Brain microvascular endothelial cell (primary cell): Measurements from ENCODE around the gene SLC27A2.
A peak's percentile ranks its signal among the peaks of the same experiment; 100 is the strongest.
"Not testable (repeated sequence)": the region's sequence is repeated elsewhere in the genome, so short reads cannot be mapped to it uniquely, and the experiment has no call there.

Experiments used
- DNase-seq: peaks from one replicate; pipeline ENCODE4 v3.0.0-alpha.2; 2020
- H3K27ac ChIP-seq: fragments of 250-450 bp; sonication (Bioruptor Pico); 2 replicates; pipeline ENCODE4 v1.5.1; 2020; ENCODE audit warnings: mild to moderate bottlenecking, moderate library complexity
- H3K27me3 ChIP-seq: fragments of 250-450 bp; sonication (Bioruptor Pico); replicated peaks from 2 replicates; pipeline ENCODE4 v1.5.1; 2020; ENCODE audit warnings: mild to moderate bottlenecking
- H3K36me3 ChIP-seq: fragments of 250-450 bp; sonication (Bioruptor Pico); replicated peaks from 2 replicates; pipeline ENCODE4 v1.5.1; 2020; ENCODE audit warnings: mild to moderate bottlenecking
- H3K4me3 ChIP-seq: 2 replicates; pipeline ENCODE4 v1.5.1; 2011; ENCODE audit warnings: low read depth, mild to moderate bottlenecking, control low read depth, low read length, moderate library complexity
- in situ Hi-C: cut with HindIII; loops from 2 replicates; pipeline ENCODE4 v1.10.0; 2017; ENCODE audit warnings: low sequenced_read_pairs, low pct_ligation_motif_present
- TF ChIP-seq, protein P1 (sequence below): IDR thresholded peaks from 2 replicates; pipeline ENCODE4 v1.5.1; 2011; ENCODE audit warnings: low read depth, mild to moderate bottlenecking, moderate library complexity, low read length, control low read depth, inconsistent platforms; ENCODE audit errors: missing control alignments

Gene SLC27A2

DNA sequence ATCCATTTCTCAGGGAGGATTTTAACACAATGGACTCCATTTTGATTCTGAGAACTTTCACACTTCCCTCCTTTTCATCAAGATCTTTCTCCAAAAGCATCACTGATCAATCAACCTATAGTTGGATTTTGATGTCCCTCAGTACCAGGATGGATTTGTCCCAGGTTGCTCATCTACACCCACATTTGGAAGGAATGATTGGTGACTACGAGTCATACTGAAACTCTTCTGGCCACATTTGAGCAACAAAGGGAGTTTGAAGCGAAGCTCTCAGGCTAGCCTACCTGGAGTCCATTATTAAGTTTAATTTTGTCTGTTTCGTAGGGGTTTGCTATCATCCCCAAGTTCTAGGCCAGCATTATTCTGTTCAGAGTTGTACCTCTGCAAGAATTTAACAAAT, 31.6 kb upstream of the SLC27A2 start:
- no peak for DNase-seq

DNA sequence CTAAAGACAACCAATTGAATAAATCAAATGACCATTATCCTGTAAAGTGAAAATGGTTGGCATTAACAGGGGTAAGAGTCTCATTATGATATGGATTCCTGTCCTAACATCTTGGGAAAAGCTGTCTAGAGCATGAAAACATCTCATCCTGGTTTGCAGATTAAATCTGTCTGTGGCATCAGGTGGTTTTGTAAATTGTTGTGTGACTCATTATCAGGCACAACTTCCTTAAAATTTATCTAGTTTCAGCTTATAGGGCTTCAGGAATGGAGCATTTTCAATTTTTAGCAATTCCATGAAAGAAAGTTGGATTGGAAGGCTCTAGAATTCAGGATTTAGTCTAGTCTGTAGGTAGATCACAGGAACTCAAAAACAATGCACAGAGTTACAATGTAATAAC, 31.1 kb upstream of the SLC27A2 start:
- TF ChIP-seq, protein P1, sequence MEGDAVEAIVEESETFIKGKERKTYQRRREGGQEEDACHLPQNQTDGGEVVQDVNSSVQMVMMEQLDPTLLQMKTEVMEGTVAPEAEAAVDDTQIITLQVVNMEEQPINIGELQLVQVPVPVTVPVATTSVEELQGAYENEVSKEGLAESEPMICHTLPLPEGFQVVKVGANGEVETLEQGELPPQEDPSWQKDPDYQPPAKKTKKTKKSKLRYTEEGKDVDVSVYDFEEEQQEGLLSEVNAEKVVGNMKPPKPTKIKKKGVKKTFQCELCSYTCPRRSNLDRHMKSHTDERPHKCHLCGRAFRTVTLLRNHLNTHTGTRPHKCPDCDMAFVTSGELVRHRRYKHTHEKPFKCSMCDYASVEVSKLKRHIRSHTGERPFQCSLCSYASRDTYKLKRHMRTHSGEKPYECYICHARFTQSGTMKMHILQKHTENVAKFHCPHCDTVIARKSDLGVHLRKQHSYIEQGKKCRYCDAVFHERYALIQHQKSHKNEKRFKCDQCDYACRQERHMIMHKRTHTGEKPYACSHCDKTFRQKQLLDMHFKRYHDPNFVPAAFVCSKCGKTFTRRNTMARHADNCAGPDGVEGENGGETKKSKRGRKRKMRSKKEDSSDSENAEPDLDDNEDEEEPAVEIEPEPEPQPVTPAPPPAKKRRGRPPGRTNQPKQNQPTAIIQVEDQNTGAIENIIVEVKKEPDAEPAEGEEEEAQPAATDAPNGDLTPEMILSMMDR, result no peak
- H3K27ac ChIP-seq, result no peak overlapping the region
- in situ Hi-C loops, result no loop called here
- no peaks in the 10 kb centered on the region for H3K27me3 ChIP-seq
- no peak for DNase-seq
- H3K36me3 ChIP-seq, result no peaks in the 10 kb centered on the region
- no peak overlapping the region for H3K4me3 ChIP-seq

More for the DNA sequence above, 31.6 kb upstream of the SLC27A2 start:
- H3K27me3 ChIP-seq, result no peaks in the 10 kb centered on the region
- TF ChIP-seq, protein P1, result no peak
- in situ Hi-C loops, result no loop called here
- no peak overlapping the region for H3K27ac ChIP-seq
- no peak overlapping the region for H3K4me3 ChIP-seq
- H3K36me3 ChIP-seq, result no peaks in the 10 kb centered on the region

DNA sequence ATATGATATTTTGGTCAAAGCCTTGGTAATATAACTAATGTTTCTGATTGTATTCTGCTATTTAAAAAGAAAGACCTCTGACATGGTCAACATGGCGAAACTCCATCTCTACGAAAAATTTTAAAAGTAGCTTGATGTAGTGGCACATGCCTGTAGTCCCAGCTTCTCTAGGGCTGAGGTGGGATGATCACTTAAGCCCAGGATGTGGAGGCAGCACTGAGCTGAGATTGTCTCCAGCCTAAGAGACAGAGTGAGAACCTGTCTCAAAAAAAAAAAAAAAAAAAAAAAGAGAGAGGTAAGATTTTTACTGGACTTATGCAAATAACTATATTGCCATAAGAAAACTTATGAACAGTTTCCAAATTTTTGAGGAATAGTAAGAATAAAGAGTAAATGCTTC, 30.5 kb upstream of the SLC27A2 start:
- H3K27me3 ChIP-seq, result no peaks in the 10 kb centered on the region
- in situ Hi-C loops, result no loop called here
- H3K4me3 ChIP-seq, result no peak overlapping the region
- TF ChIP-seq, protein P1, result no peak
- H3K36me3 ChIP-seq, result no peaks in the 10 kb centered on the region
- H3K27ac ChIP-seq, result no peak overlapping the region
- no peak for DNase-seq

DNA sequence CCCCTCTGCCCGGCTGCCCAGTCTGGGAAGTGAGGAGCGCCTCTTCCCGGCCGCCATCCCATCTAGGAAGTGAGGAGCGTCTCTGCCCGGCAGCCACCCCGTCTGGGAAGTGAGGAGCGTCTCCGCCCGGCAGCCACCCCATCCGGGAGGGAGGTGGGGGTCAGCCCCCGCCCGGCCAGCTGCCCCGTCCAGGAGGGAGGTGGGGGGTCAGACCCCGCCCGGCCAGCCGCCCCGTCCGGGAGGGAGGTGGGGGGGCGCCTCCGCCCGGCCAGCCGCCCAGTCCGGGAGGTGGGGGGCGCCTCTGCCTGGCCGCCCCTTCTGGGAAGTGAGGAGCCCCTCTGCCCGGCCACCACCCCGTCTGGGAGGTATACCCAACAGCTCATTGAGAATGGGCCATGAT, 23.8 kb upstream of the SLC27A2 start:
- DNase-seq, H3K36me3 ChIP-seq, in situ Hi-C loops: not testable (repeated sequence)

DNA sequence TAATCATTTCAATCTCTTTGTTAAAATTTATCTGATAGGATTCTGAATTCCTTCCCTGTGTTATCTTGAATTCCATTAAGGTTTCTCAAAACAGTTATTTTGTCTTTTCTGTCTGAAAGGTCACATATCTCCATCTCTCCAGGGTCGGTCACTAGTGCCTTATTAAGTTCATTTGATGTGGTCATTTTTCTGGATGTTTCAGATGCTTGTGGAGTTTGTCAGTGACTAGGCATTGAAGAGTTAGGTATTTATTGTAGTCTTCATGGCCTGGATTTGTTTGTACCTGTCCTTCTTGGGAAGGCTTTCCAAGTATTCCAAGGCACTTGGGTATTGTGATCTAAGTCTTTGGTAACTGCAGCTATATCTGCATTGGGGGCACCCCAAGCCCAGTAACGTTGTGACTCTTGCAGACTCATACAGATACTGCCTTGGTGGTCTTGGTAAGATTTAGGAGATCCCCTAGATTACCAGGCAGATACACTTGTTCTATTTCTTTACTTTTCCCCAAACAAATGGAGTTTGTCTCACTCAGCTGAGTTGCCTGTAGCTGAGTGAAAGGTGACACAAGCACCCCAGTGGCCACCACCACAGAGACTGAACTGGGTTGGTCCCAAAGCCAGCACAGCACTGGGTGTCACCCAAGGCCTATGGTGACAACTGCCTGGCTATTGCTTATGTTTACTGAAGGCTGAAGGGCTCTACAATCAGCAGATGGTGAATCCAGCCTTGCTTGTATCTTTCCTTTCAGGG, 18.9 kb upstream of the SLC27A2 start:
- H3K27me3 ChIP-seq, result no peaks in the 10 kb centered on the region
- H3K4me3 ChIP-seq, result no peak overlapping the region
- H3K36me3 ChIP-seq, result no peaks in the 10 kb centered on the region
- H3K27ac ChIP-seq, result no peak overlapping the region
- in situ Hi-C loops, result no loop called here
- TF ChIP-seq, protein P1, result no peak
- peak; percentile 13 for DNase-seq

More for the DNA sequence above, 23.8 kb upstream of the SLC27A2 start:
- H3K4me3 ChIP-seq, H3K27me3 ChIP-seq, H3K27ac ChIP-seq: not testable (repeated sequence)

DNA sequence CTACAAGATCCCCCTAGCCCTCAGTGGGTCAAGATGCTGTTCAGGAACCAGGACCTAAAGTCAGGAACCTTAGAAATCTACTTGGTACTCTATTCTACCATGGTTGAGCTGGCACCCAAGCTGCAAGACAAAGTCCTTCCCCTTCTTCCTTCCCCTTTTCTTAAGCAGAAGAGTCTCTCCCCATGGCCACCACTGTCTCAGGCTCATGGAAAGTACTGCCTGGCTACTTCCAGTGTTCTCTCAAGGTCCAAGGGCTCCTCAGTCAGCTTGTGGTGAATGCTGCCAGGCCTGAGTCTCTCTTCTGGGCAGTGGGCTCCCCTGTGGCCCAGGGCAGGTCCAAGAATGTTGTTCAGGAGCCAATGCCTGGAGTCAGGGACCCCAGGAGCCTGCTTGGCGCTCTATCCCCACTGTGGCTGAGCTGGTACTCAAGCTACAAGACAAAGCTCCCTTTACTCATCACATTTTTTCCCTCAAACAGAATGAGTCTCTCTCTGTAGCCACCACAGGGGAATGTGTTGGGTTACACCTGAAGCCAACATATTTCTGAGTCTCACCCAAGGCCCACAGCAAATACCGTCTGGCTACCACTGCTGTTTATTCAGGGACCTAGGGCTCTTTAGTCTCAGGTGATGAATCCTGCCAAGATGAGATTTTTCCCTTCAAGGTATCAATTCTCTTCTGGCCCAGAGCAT, 18.1 kb upstream of the SLC27A2 start:
- no peak for DNase-seq
- TF ChIP-seq, protein P1, result no peak
- Histone ChIP-seq H3K36me3 (no peaks in the 10 kb centered on the region), H3K27me3 (no peaks in the 10 kb centered on the region), H3K4me3 (no peak overlapping the region), H3K27ac (no peak overlapping the region)
- in situ Hi-C loops, result no loop called here
